Adrenal gland (tissue), 5 donors: ENCODE data around the gene CELSR3.

Source experiments
- CTCF ChIP-seq, 6 experiments: fragments of 450-650 bp in 4 of 6; fragments of 200-600 bp in 2 of 6; sonication (generic) in 1 of 6; IDR thresholded peaks; 1 replicate in 5 of 6; 2 replicates in 1 of 6; pipeline versions ENCODE4 v1.5.1 to v1.8.0; 2016 to 2021; ENCODE audit warnings: antibody characterized with exemption in 6 of 6, mild to moderate bottlenecking in 2 of 6, moderate library complexity in 1 of 6
- POLR2A ChIP-seq, 2 donors: fragments of 450-650 bp; IDR thresholded peaks; one replicate each; pipeline ENCODE4 v1.6.1; 2017; ENCODE audit warnings: antibody characterized with exemption in 2 of 2, mild to moderate bottlenecking in 2 of 2, moderate library complexity in 1 of 2
- donor health status: DM: no; HTN: no; CAD: no.

GRCh38 chr3:48693826-48694225 lies 31.1 kb upstream of the CELSR3 start:
- TF ChIP-seq CTCF (IDR thresholded peaks at IDR 0.05) = no peak
- TF ChIP-seq POLR2A (IDR thresholded peaks at IDR 0.05) = no peak
